Vagina (tissue), 2 donors: ENCODE data around the gene DDX21. TPM values are rescaled to one million over a fixed set of nuclear protein-coding genes. Genes with fewer than 3 reads are reported as not detected.
"Not testable (repeated sequence)": the region's sequence is repeated elsewhere in the genome, so short reads cannot be mapped to it uniquely, and the experiment has no call there.

Source experiments
- DNase-seq, 2 donors: peaks; one replicate each; pipeline ENCODE4 v3.0.0-alpha.2; 2017; ENCODE audit errors: extremely low spot score in 2 of 2
- H3K27ac ChIP-seq: fragments of 200-600 bp; sonication (generic); one replicate; pipeline ENCODE4 v1.5.1; 2019
- H3K27me3 ChIP-seq: fragments of 200-600 bp; sonication (generic); one replicate; pipeline ENCODE4 v1.5.1; 2019
- H3K36me3 ChIP-seq, 2 donors: fragments of 200-600 bp; sonication (generic); one replicate each; pipeline ENCODE4 v1.5.1; 2017 to 2019
- H3K4me1 ChIP-seq: fragments of 200-600 bp; sonication (generic); one replicate; pipeline ENCODE4 v1.5.1; 2019
- H3K4me3 ChIP-seq, 2 donors: fragments of 200-600 bp; sonication (generic); 1 replicate in 1 of 2; 2 replicates in 1 of 2; pipeline ENCODE4 v1.5.1; 2016 to 2019
- H3K9me3 ChIP-seq: fragments of 200-600 bp; sonication (generic); one replicate; pipeline ENCODE4 v1.5.1; 2019
- CTCF ChIP-seq, 3 experiments: fragments of 450-650 bp in 2 of 3; fragments of 200-600 bp in 1 of 3; sonication (generic) in 1 of 3; IDR thresholded peaks; one replicate each; pipeline ENCODE4 v1.5.1; 2017 to 2019; ENCODE audit warnings: antibody characterized with exemption in 3 of 3, mild to moderate bottlenecking in 2 of 3, moderate library complexity in 2 of 3
- POLR2A ChIP-seq, 2 donors: fragments of 450-650 bp; IDR thresholded peaks; one replicate each; pipeline ENCODE4 v1.6.1; 2017; ENCODE audit warnings: antibody characterized with exemption in 2 of 2, mild to moderate bottlenecking in 2 of 2, moderate library complexity in 2 of 2
- POLR2AphosphoS5 ChIP-seq, 2 donors: sonication (generic); formaldehyde crosslinking; IDR thresholded peaks; one replicate each; pipeline ENCODE4 v1.9.0; 2017; ENCODE audit warnings: antibody characterized with exemption in 2 of 2, mild to moderate bottlenecking in 2 of 2, low read depth in 1 of 2; ENCODE audit not compliant: insufficient read depth in 1 of 2
- intact Hi-C: fragments of 100-400 bp; cut with DNase I; formaldehyde crosslinking; loops from one replicate; pipeline ENCODE4 v1.15.1; 2023
- total RNA-seq: library from RNA; depleted of rRNA; stranded (reverse); fragments of >200 nt; gene quantifications from one replicate; pipeline ENCODE4 v1.2.3, GENCODE V29; 2016

DDX21 gene
- total RNA-seq, 1 donor from 2014 or later = 44.7 TPM

GRCh38 chr10:68934994-68935393 lies 21.0 kb upstream of the DDX21 start:
- H3K27me3 ChIP-seq = no peaks in the 10 kb centered on the region
- peaks cover 0 to 44% of the 10 kb centered on the region in 2 donors for H3K36me3 ChIP-seq
- no peak overlapping the region for H3K4me3 ChIP-seq
- TF ChIP-seq CTCF (IDR thresholded peaks at IDR 0.05) = no peak
- TF ChIP-seq POLR2AphosphoS5 (IDR thresholded peaks at IDR 0.05; ENCODE audit: insufficient read depth in 1 of 2, low read depth in 1 of 2) = no peak
- no peak for TF ChIP-seq POLR2A (IDR thresholded peaks at IDR 0.05)
- intact Hi-C loops = no loop called here
- DNase-seq = no peak
- no peaks in the 10 kb centered on the region for H3K4me1 ChIP-seq
- H3K9me3 ChIP-seq = no peaks in the 10 kb centered on the region
- H3K27ac ChIP-seq = no peak overlapping the region

- intact Hi-C loops = no loop called here
- Histone ChIP-seq H3K36me3 (peaks cover 0 to 54% of the 10 kb centered on the region in 2 donors), H3K4me1 (no peaks in the 10 kb centered on the region)
Measured at GRCh38 chr10:68938117-68938516, 17.9 kb upstream of the DDX21 start.

GRCh38 chr10:68938884-68939283 lies 17.1 kb upstream of the DDX21 start:
- intact Hi-C loops = no loop called here
- no peak overlapping the region for H3K4me3 ChIP-seq
- TF ChIP-seq CTCF (IDR thresholded peaks at IDR 0.05) (no peak), POLR2A (IDR thresholded peaks at IDR 0.05) (no peak), POLR2AphosphoS5 (IDR thresholded peaks at IDR 0.05; ENCODE audit: insufficient read depth in 1 of 2, low read depth in 1 of 2) (no peak)
- DNase-seq = no peak
- no peaks in the 10 kb centered on the region for H3K9me3 ChIP-seq
- H3K4me1 ChIP-seq = no peaks in the 10 kb centered on the region
- peaks cover 0 to 59% of the 10 kb centered on the region in 2 donors for H3K36me3 ChIP-seq
- H3K27me3 ChIP-seq = no peaks in the 10 kb centered on the region
- H3K27ac ChIP-seq = no peak overlapping the region

More at GRCh38 chr10:68938117-68938516, 17.9 kb upstream of the DDX21 start:
- no peak overlapping the region for H3K27ac ChIP-seq
- TF ChIP-seq CTCF (IDR thresholded peaks at IDR 0.05) = no peak
- no peak overlapping the region for H3K4me3 ChIP-seq
- H3K9me3 ChIP-seq = no peaks in the 10 kb centered on the region
- no peak for DNase-seq
- no peaks in the 10 kb centered on the region for H3K27me3 ChIP-seq

GRCh38 chr10:68940917-68941316 lies 15.1 kb upstream of the DDX21 start:
- intact Hi-C loops, DNase-seq, H3K9me3 ChIP-seq, H3K27me3 ChIP-seq, H3K4me3 ChIP-seq, H3K4me1 ChIP-seq, H3K27ac ChIP-seq: not testable (repeated sequence)
- peaks cover 0 to 62% of the 10 kb centered on the region in 2 donors for H3K36me3 ChIP-seq

GRCh38 chr10:68950598-68950997 lies 5.4 kb upstream of the DDX21 start:
- no peak for TF ChIP-seq POLR2A (IDR thresholded peaks at IDR 0.05)
- TF ChIP-seq CTCF (IDR thresholded peaks at IDR 0.05) = no peak
- TF ChIP-seq POLR2AphosphoS5 (IDR thresholded peaks at IDR 0.05; ENCODE audit: insufficient read depth in 1 of 2, low read depth in 1 of 2) = no peak
- H3K36me3 ChIP-seq = peaks cover 0 to 30% of the 10 kb centered on the region in 2 donors
- H3K9me3 ChIP-seq = no peaks in the 10 kb centered on the region
- DNase-seq = no peak
- H3K4me3 ChIP-seq = no peak overlapping the region
- intact Hi-C loops = no loop called here
- H3K27ac ChIP-seq = no peak overlapping the region
- H3K4me1 ChIP-seq = peaks cover 9% of the 10 kb centered on the region
- H3K27me3 ChIP-seq = no peaks in the 10 kb centered on the region

GRCh38 chr10:68954904-68955303 lies 1.1 kb upstream of the DDX21 start:
- Histone ChIP-seq H3K27ac (no peak overlapping the region), H3K9me3 (no peaks in the 10 kb centered on the region), H3K27me3 (no peaks in the 10 kb centered on the region), H3K4me1 (peaks cover 35% of the 10 kb centered on the region), H3K4me3 (peak overlapping the region in 1 of 2 donors; percentile 74), H3K36me3 (peaks cover 0 to 5% of the 10 kb centered on the region in 2 donors)
- TF ChIP-seq CTCF (IDR thresholded peaks at IDR 0.05) (no peak), POLR2AphosphoS5 (IDR thresholded peaks at IDR 0.05; ENCODE audit: insufficient read depth in 1 of 2, low read depth in 1 of 2) (no peak), POLR2A (IDR thresholded peaks at IDR 0.05) (no peak)
- intact Hi-C loops = no loop called here
- no peak for DNase-seq
